Cardiac ventricle fibroblast (primary cell): ENCODE data around the gene BIVM. TPM values are rescaled to one million over a fixed set of nuclear protein-coding genes. Genes with fewer than 3 reads are reported as not detected.

ENCODE experiments used
- total RNA-seq: library from RNA; depleted of rRNA; stranded (reverse); fragments of >200 nt; gene quantifications from 2 replicates; pipeline ENCODE4 v1.2.3, GENCODE V29; 2015

Gene BIVM
- total RNA-seq: 15.2 and 15.9 TPM in 2 replicates

DNA sequence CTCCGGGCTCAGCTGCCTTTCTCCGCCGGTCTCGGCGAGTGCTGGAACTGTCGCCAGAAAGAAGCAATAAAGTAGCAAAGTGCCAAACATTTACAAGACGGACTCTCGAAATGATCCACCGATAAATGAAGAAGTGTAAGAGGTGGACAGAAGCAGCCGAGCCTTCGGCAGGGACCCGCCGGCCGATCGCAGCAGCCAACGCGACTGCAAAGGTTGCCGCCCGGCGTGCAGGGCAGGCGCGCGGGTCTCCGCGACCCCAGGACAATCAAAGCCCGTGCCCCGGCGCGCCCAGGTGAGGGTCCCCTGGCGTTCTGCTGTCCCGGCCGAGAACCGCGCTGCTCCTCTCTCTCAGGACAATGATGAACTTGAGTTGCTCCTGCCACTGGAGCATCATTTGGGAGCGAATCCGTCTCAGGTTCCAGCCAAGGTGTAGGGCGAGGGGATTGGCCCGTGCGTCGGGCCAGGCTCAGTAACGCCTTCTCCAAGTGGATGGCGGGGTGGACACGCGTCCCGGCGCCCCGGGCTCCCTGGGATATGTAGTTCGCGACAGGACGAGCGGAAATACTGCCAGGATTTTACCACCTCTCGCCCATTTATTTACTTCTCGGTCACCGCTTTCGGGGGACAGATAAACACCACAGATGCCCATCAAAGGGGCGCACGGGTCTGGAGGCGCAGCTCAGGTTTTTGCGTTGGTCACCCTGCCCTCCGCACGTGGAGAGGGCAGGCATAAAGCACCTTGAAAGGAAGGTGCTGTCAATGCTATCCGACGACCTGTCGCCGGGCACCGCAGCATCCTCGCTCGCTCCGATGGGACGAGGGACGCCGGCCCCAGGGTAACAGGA, at the start of gene BIVM, which contains the start of gene POGLUT2:
TSS of gene BIVM (plus strand) at position 539 of the 845 bp plus-strand sequence. CDS start 8,149 bp downstream, outside the sequence.
TSS of gene POGLUT2 (minus strand) at position 396 of the 845 bp plus-strand sequence. CDS start at position 90, 306 bp downstream.

DNA sequence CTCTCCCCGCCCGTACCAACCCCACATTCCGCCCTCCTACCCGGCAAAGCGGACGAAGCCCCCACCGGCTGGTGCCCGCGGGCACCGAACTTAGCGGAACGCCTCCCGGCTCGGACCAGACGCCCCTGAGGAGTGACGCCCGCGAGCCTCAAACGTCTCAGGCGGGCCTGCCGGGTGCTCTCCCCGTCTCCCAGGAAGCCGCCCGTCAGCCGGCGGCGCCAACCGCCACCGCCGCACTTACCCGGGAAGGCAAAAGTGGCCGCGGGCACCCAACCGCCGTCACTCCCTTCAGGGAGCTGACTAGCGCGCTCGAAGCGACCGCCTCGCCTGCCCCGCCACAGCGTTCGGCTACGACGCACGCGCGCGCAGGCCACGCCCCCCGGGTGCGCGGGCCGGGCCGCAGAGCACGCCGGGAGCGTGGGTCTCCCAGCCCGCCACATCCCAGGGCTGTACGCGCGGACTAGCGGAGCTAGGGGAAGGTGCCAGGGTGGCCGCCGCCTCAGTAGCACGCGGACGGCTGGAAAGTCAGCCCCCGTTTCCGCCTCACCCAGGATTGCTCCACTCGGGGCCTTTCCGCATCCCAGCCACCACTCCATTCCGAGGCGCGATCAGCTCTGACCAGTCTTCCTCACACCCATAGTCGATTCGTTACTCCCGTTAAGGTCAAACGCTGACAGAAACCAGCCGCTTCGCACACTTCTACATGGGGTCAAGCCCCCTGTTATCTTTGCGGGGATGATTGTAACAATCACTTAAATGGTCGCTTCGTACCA, 25.3 kb upstream of the BIVM start, which contains the start of gene TEX30:
TSS of gene TEX30 (minus strand) at position 346 of the 773 bp plus-strand sequence. CDS start 3,760 bp downstream, outside the sequence.

GRCh38 chr13:102845630-102846260, 46.8 kb downstream of the BIVM start, which contains the start of gene ERCC5:
ERCC5 (plus strand) TSS chr13:102846032; CDS start chr13:102846267, 235 bp downstream.

Other genes with a start within 250 kb of the BIVM start
- gene TPP2, start 202.1 kb upstream of the BIVM start, total RNA-seq: 31.4 and 33.1 TPM in 2 replicates
- 0.20 TPM in 1 of 2 replicates, not detected in the other for gene METTL21C, start 104.1 kb upstream of the BIVM start, total RNA-seq
- 5.0 and 8.2 TPM in 2 replicates for gene TEX30, start 25.3 kb upstream of the BIVM start, total RNA-seq
- gene POGLUT2, start 143 bp upstream of the BIVM start, total RNA-seq: 23.1 and 25.1 TPM in 2 replicates
- 58.0 and 77.6 TPM in 2 replicates for gene ERCC5, start 46.9 kb downstream of the BIVM start, total RNA-seq